ENCODE data around the gene GNLY.

GNLY gene

DNA sequence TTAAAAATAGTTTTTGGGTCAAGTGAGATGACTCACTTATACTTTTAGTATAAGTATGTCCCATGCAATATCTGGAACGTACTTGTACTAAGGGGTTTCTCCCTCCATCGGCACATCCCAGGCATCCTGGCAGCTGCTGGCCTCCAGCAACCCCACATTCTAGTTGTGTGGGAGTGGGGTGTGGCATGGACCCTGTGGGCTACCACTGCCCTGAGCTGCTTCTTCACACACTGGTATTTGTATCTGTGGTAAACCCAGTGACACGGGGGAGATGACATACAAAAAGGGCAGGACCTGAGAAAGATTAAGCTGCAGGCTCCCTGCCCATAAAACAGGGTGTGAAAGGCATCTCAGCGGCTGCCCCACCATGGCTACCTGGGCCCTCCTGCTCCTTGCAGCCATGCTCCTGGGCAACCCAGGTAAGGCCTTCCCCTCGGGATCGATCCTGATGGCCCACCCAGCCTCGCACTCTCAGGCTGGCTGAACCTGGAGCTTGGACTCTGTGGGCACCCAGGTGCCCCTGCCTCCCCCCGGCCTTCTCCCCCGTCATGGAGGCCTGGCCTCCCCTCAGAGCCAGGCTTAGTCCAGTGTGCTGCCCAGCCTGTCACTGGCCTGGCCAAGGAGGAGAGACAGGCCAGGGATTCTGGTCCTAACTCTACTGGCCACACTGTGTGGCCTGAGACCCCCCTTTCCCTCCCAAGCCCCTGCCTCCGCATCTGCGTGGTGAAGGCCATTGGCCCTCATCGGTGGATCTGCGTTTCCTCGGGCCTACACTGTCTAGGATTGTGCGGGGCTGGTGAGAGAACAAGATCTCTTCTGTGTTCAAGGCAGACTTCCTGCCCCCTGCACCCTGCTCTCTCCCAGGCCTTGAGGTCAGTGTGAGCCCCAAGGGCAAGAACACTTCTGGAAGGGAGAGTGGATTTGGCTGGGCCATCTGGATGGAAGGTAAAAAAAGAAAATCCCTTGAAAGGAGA, at the start of gene GNLY:
TSS of gene GNLY (plus strand) at position 307 of the 974 bp plus-strand sequence. CDS start at position 368, 61 bp downstream.
- TF ChIP-seq, protein P1, sequence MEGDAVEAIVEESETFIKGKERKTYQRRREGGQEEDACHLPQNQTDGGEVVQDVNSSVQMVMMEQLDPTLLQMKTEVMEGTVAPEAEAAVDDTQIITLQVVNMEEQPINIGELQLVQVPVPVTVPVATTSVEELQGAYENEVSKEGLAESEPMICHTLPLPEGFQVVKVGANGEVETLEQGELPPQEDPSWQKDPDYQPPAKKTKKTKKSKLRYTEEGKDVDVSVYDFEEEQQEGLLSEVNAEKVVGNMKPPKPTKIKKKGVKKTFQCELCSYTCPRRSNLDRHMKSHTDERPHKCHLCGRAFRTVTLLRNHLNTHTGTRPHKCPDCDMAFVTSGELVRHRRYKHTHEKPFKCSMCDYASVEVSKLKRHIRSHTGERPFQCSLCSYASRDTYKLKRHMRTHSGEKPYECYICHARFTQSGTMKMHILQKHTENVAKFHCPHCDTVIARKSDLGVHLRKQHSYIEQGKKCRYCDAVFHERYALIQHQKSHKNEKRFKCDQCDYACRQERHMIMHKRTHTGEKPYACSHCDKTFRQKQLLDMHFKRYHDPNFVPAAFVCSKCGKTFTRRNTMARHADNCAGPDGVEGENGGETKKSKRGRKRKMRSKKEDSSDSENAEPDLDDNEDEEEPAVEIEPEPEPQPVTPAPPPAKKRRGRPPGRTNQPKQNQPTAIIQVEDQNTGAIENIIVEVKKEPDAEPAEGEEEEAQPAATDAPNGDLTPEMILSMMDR (IDR thresholded peaks at IDR 0.05; ENCODE audit: low read length, missing control alignments): no peak
- DNase-seq (ENCODE audit: low read depth): no peak
- no peak within 1 kb of the TSS for H3K4me3 ChIP-seq (replicated peaks; ENCODE audit: low read depth, low read length)

DNA sequence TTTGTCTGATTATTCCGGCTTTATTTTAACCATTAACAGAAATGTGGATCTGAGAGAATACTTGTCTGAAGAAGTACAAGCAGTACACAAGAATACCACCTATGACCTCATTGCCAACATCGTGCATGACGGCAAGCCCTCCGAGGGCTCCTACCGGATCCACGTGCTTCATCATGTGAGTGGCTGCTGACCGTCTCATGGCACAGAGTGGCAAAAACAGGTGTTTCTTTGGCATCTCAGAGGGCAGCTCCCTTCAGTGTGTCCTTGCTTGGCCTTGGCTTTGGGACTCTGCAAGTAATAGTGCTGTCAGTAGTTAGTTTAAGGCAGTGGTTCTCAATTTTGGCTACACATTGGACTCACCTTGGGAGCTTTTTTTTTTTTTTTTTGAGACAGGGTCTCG, 49.2 kb upstream of the GNLY start:
- DNase-seq (ENCODE audit: low read depth): no peak
- TF ChIP-seq, protein P1 (IDR thresholded peaks at IDR 0.05; ENCODE audit: low read length, missing control alignments): no peak

DNA sequence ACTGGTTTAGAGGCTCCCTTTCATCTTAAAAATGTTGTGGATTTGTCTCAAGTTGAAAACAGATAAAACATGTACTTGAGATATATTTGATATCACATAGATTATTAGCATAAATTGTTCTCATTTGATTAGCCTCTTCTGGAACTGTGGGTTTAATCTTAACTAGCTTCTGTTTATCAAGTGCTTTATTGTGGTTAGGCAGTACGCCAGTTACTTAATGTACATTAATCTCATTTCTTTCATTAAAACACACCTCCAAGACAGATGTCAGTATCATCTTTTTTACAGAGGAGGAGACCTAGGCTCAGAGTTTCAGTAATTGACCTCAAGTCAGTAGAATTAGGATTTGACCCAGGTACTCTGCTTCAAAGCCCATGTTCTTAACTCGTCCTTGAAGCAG, 48.0 kb upstream of the GNLY start:
- H3K4me3 ChIP-seq (replicated peaks; ENCODE audit: low read depth, low read length): no peak overlapping the region
- DNase-seq (ENCODE audit: low read depth): no peak
- TF ChIP-seq, protein P1 (IDR thresholded peaks at IDR 0.05; ENCODE audit: low read length, missing control alignments): no peak

More for the DNA sequence above, 49.2 kb upstream of the GNLY start:
- H3K4me3 ChIP-seq (replicated peaks; ENCODE audit: low read depth, low read length): no peak overlapping the region

DNA sequence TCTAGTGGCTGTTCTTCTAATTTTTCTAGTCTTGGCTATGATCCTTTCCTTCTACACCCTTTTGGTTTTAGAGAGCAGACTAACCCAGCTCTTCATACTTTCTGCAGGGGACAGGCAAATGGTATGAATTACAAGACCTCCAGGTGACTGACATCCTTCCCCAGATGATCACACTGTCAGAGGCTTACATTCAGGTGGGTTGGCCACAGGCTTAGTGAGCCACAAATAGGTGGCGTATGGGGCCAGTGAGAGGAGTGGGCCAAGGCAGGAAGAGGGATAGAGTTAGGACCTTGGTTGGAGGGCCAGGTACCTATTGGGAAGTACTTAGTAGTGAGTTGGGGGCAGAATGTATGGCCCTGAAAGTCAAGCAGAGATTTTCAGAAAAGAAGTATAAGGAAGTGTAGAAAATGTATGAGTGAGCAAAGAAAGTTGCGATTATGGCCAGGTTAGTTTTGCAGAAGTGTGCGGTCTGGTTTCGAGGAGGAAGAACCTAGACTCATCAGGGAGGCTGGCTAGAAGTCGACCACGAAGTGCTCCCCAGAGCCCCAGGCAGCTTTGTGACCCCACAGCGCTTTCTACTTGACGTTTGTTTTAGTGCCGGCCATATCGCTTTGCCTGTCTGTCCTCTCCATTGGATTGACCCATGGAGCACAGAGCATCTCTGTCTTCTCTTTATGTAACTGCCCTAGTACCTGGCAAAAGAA, 46.2 kb upstream of the GNLY start:
- TF ChIP-seq, protein P1 (IDR thresholded peaks at IDR 0.05; ENCODE audit: low read length, missing control alignments): no peak
- no peak overlapping the region for H3K4me3 ChIP-seq (replicated peaks; ENCODE audit: low read depth, low read length)
- no peak for DNase-seq (ENCODE audit: low read depth)

DNA sequence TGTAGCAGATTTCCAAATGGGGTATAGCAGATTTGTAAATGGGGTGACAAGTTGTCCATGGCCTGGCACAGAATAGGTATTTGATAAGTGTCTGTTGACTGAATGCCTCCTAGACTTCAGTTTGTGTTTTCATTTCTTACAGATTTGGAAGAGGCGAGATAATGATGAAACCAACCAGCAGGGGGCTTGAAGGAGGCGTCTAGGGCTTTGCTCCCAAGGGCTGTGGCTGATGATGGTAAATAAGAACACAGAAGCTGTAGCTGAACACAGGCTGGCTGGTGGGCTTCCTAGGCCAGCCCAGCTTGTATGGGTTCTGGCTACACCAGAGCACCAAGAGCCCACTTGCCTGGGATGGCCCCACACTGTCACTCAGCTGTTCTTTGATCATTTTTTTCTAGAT, 45.5 kb upstream of the GNLY start:
- no peak overlapping the region for H3K4me3 ChIP-seq (replicated peaks; ENCODE audit: low read depth, low read length)
- peak; percentile 69 for DNase-seq (ENCODE audit: low read depth)
- TF ChIP-seq, protein P1 (IDR thresholded peaks at IDR 0.05; ENCODE audit: low read length, missing control alignments): peak; percentile 65

DNA sequence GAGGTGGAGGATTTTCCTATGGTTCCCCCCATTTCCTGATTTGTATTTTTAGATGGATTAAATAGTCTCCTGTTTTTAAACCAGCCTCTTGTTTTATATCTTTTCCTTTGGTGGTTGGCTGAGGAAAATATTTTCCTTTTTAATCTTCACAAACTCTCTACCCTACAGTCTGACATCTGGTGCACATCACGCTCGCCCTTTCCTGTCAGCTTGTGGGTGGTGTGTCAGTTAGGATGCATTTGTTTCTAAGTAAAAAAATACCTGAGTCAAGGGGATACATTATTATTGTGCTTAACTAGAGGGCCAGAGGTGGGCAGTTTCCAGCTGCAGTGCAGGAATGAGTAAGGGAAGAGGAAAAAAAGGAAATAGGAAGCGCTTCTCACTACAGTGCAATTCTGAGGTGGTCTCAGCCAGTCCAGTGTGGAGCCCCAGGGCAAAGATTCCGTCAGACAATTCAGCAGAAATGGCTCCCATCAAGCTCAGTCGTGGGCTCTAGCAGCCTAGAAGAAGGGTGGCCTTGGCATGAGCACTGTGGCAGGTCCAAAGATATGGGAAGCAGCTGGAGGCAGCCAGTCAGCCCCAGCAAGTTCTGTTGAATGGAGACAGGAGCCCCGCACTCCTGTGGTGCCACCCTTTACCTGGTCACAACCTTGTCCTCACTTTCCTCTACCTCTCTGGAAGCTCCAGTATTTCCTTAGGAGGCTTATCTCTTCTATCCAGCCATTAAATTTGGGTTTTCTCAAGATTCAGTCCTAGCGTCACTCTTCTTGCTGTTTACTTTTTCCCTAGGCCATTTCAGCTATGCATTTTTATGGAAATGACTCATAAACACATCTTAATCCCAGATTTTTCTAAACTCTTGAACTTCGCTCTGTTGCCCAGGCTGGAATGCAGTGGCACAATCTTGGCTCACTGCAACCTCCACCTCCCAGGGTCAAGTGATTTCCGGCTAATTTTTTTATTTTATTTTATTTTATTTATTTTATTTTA, 44.7 kb upstream of the GNLY start:
- H3K4me3 ChIP-seq (replicated peaks; ENCODE audit: low read depth, low read length): no peak overlapping the region
- peak; percentile 39 for DNase-seq (ENCODE audit: low read depth)
- TF ChIP-seq, protein P1 (IDR thresholded peaks at IDR 0.05; ENCODE audit: low read length, missing control alignments): no peak

Measured in fibroblast of pulmonary artery (primary cell).